ENCODE data around the gene WRAP73.

- no peak for TF ChIP-seq CTCF (IDR thresholded peaks at IDR 0.05)
- no peak for TF ChIP-seq POLR2A (IDR thresholded peaks at IDR 0.05)
These were observed 38.5 kb downstream of the WRAP73 start, which contains the start of gene MEGF6 for GRCh38 chr1:3611170-3612019.
